HG02678 (cell line): ENCODE data around the gene WNK3.

Source experiments
- ATAC-seq: cut with Tn5 transposase; IDR thresholded peaks from one replicate; pipeline ENCODE4 v1.9.1; 2021; ENCODE audit warnings: mild to moderate bottlenecking, moderate library complexity; ENCODE audit not compliant: unreplicated experiment

The WNK3 gene

DNA sequence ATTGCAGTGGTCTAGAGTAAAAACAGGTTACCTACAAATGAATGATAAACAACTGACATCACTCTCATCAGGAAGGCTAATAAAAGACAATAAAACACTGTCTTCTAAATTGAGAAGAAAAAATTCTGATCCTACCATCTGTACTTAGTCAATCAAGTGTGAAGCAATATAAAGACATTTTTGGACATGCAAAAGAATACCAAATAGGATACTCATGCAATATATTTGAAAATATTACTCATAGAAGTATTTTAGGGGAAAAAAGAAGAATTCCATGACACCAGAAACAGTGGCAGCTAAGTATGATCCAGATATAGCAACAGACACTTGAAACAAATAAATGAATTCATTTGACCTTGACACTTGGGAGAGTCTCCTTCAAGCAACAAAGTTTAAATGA is 111.0 kb downstream of the WNK3 start:
- ATAC-seq = no peak

- no peak for ATAC-seq
Observed at GRCh38 chrX:54238588-54238987, 119.3 kb downstream of the WNK3 start.

DNA sequence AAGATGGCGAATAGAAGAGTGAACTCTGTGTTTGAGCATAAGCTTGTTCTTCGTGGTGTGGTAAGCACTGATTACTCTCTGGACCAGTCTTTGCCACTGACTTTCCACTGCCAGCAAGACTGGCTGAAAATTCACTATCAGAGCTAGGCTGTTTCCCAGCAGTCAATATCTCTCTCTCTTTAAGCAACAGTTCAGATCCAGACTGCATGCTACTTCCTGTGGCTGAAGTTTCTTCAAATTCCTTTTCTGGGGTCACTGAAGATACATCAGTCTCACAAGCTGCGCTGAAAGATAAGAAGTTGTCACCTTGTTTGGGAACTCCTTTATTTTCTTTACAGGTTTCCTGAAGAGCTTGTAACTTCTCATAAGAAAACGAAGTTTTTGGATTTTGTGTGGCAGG is 120.8 kb downstream of the WNK3 start:
- ATAC-seq = no peak

DNA sequence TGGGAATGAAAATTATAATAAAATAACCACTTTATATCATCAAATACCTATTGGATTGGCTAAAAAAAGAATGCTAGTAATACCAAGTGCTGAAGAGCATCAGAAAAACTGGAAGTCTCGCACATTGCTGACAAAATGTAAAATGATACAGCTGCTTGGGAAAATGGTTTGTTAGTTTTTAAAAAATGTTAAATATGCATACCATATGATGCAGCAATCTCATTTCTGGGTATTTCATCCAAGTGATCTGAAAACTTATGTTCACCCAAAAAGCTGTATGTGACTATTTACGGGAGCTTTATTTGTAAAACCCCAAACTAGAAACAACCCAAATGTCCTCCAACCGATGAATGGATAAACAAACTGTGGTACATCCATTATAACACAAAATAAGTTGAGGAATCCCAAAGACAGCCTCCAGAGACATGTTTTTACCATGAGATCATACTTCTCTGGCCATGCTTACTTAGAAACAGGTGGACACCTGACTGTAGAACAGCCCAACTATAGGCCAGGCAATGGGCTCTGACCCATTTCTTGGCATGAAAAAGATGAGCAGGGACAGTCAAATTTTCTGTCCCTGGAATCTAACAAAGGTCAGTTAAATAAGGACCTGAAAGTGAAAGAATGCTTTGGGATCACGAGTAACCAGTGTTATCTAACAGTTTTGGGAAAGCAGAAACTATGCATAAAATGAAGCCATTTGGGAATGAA is 127.3 kb downstream of the WNK3 start:
- ATAC-seq = no peak

DNA sequence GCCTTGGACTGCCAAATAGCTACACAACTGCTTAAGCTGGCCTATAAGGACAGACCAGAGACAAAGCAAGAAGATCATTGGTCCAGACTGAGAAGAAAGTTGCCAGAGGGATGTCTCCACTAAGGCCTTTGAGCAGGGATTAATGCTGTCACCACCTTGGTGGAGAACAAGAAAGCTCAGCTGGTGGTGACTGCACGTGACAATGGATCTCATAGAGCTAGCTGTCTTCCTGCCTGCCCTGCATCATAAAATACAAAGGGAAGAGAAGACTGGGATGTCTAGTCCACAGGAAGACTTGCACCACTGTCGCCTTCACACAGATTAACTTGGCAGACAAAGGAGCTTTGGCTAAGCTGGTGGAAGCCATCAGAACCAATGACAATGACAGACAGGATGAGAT is 134.3 kb downstream of the WNK3 start:
- no peak for ATAC-seq

DNA sequence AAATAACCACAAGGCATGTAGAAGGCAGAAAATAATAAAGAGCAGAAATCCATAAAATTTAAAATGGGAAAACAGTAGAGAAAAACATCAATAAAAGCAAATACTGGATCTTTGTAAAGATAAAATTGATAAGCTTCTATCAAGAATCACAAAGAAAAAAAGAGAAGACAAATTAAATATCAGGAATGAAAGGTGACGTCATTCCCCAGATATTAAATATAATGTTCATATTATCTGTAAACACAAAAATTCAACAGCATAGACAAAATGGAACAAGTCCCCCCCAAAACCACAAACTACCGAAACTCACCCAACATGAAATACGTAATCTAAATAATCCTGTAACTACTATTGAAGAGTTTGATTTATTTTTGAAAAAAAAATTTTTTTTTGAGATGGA is 144.2 kb downstream of the WNK3 start:
- ATAC-seq = no peak

- ATAC-seq = no peak
Observed at GRCh38 chrX:54208531-54208930, 149.3 kb downstream of the WNK3 start.

DNA sequence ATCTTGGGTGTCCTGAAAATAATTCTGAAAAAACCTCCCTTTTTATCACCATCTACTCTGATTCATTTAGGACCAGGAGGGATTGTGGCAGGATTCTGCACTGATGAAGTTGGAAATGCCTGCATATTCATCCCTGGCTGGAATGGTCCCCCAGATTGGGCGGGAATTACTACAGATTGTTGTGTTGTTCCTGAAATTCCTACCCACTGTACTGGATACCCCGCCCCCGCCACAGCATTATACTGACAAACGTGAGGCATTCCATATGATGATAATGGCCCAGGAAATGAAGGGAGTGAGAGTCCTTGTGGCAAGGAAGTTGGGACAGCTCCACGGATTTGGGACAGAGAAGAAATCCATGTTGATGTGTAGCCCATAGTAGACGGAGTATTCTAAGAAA is 159.6 kb downstream of the WNK3 start:
- no peak for ATAC-seq

GRCh38 chrX:54194982-54195588 is 162.8 kb downstream of the WNK3 start:
- ATAC-seq = no peak

DNA sequence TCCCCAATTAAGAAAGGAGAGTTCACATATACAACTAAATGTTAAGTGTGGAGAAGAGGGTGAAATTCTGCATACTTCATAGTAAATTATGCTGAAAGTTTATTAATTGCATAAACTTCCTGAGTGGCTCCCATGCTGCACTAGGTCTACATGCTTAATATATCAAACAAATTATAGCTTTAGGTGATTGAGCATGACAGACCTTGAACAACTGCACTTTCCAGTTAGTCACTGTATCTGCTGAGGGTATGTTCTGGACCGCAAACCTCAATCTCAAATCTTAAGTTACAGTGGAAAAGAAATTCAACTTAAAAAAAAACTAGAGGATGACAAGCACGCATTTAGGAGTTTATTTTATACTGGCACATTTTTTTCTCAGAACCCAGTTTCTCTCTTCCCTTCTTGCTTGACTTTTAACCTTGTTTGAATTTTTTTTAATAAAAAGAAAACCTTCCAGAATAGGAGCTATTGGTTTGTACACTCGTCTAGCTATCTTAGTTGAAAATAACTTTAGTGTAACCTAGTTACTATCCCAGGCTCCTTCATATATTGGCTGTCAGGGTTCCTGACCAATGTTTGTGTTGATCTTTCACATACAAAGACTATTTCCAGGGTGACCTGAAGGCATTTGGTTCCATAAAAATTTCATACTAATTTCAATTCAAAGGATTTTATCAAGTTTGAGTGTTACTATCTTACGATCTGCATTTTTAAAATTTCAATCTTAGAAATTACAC is 164.6 kb downstream of the WNK3 start:
- ATAC-seq = no peak

DNA sequence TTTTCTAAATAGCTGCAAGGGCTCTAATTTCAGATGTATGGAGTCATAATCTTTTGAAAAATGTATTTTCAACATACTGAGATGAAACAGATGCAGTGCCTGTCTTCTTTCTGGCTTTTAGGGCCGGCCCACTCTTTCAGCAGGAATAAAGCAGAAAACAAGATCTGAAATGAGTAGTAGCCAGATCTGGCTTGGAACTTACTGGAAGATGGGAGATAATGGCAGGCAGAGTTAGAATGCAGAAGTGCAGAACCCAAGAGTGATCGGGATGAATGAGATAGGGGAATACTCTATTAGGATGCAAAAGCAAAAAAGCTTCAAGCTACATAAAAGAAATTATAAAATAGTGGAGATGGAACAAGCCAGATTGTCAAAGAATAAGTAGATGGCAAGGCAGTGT is 173.4 kb downstream of the WNK3 start:
- no peak for ATAC-seq

DNA sequence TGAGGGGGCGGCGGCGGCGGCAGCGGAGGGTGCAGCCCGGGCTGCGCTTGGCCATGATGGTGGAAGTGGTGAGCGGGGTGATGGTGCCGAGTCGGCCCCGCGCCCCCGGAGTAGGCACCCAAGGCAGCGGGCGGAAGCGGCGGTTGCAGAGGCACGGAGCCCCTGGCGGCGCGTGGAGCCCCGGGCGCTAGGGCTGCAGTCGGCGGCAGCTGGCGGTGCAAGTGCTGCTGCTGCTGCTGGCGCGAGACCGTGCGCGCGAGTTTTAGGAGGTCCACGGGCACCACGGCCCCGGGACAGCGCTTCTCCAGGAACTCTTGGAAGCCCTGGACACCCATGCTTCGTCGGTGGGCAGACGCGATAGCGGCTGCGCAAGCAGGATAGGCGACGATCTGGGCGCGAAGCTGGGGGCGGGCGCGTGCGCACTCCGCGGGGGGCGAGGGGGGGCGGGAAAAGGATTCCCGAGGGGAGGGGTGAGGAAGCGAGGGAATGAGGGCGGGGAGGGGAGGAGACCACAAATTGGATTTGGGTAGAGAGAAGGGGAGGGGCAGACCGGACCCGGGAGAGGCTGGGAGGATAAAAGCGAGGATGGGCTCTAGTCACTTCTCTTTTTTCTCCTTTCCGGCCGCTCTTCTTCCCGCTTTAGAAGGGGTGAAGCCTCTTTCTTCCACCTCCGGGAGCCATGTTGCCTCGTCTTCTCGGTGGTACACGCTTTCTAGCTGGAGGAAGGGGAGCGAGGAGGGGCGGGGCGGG is 174.8 kb downstream of the WNK3 start, which contains the start of gene FAM120C:
TSS of gene FAM120C (minus strand) at position 391 of the 750 bp plus-strand sequence. CDS start at position 335, 56 bp downstream.
- peak; percentile 41 for ATAC-seq

DNA sequence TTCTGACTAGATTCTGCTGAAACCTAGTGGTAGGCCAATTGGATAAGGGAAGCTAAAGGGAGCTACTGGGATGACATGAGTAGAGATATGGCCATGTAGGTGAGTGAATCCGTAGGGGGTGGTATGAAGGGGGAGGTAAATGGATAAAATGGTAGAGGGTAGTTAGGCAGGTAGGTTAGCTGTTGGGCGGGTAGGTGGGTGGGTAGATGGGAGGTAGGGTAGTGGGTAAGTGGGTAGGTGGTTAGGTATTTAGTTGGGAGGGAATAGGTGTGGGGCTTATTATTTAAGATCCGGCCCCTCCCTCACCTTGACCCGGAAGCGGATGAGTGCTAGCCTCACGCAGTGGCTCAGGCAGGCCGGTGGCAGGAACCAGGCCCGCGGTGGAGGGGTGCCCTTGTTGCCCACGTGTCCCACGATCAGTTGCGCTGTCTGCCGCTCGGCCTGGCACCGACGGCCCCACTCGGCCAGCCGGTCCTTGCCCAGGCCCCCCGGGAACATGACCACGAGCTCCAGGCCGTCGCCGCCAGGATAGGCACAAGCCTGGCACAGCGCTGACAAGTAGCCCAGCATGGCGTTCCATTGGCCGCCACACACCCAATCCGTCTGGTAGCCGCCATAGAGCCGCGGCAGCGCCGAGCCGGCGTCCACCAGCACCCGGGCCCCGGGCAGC is 175.5 kb downstream of the WNK3 start:
- ATAC-seq = peak; percentile 67

DNA sequence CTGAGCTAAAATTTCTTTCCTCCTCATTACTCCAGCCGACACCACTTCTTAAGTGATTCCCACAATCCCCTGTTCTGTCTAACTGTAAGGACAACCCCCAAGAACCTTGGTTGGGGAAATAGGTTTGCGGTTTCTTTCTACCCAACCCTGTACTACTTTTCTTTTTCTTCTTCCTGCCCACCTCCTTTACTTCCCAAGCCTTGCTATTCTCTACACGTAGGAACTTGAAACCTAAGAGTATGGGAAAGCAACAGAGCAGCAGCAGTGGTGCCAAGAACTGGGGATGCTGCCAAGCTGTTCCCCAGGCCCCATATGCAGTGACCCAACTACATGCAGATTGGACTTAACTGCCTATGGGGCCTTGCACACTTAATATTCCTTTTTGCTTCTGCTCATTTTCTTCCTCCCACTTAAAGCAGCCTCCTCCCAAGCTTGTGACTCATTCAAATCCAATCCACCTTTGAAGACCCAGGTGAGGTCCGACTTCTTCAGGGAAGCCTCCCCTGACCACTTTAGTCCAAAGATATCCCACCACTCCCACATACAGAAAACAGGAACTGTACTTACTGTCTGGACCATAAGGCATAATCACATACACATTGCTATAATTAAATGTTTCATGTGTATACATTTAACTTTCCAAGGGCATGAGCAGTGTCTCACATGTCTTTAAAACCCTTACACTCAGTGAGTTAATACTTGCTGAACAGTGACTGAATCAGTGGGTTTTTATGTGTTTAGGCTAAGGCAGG is 176.5 kb downstream of the WNK3 start:
- no peak for ATAC-seq

GRCh38 chrX:54180403-54180802 is 177.4 kb downstream of the WNK3 start:
- no peak for ATAC-seq

- no peak for ATAC-seq
Observed at GRCh38 chrX:54178100-54178940, 179.5 kb downstream of the WNK3 start.

- no peak for ATAC-seq
Observed at GRCh38 chrX:54177306-54177705, 180.5 kb downstream of the WNK3 start.

DNA sequence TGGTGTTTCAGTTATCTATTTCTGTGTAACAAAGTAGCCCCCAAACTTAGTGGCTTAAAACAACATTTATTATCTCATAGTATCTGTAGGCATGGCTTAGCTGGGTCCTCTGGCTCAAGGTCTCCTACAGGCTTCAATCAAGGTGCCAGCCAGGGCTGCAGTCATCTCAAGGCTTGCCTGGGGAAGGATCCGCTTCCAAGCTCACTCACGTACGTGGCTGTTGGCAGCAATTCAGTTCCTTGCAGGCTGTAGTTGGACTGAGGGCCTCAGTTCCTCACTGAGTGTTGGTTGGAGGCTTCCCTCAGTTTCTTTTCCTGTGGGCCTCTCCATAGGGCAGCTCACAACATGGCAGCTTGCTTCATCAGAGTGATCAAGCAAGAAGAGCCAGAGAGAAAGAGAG is 184.1 kb downstream of the WNK3 start:
- ATAC-seq = no peak

GRCh38 chrX:54172455-54172854 is 185.4 kb downstream of the WNK3 start:
- no peak for ATAC-seq
